ENCODE results near the gene ZFYVE28. TPM values are rescaled to one million over a fixed set of nuclear protein-coding genes. Genes with fewer than 3 reads are reported as not detected.
A peak's percentile ranks its signal among the peaks of the same experiment; 100 is the strongest.

The ZFYVE28 gene
- total and polyA plus RNA-seq, 4 donors: 7.0 to 25.9 (median 12.5) TPM

- Histone ChIP-seq H3K4me1 (ENCODE audit: control insufficient read depth in 1 of 2, insufficient read depth in 2 of 2, low read length in 2 of 2) (no peaks in the 10 kb centered on the region), H3K27me3 (ENCODE audit: control insufficient read depth in 1 of 2, insufficient read depth in 2 of 2, low read length in 1 of 2) (no peaks in the 10 kb centered on the region), H3K9me3 (ENCODE audit: control insufficient read depth, low read length) (no peaks in the 10 kb centered on the region), H3K4me3 (ENCODE audit: low read length in 2 of 2) (no peak overlapping the region), H3K27ac (ENCODE audit: low read depth in 1 of 2, low read length in 2 of 2) (no peak overlapping the region), H3K36me3 (ENCODE audit: control insufficient read depth in 1 of 2, insufficient read depth in 2 of 2, low read length in 1 of 2) (no peaks in the 10 kb centered on the region)
- ATAC-seq (ENCODE audit: low FRiP score) (no peak), DNase-seq (no peak)
- intact Hi-C loops (cut with DNase I): no loop called here
- WGBS, 2 donors: 19% methylated on average over 28 of the region's 28 CpGs
Measured at GRCh38 chr4:2393353-2394270, 24.8 kb downstream of the ZFYVE28 start.

- WGBS, 2 donors: 67 to 70% methylated on average over 16 to 20 of the region's 20 CpGs
- no peak overlapping the region for H3K4me3 ChIP-seq (ENCODE audit: low read length in 2 of 2)
- no peaks in the 10 kb centered on the region for H3K4me1 ChIP-seq (ENCODE audit: control insufficient read depth in 1 of 2, insufficient read depth in 2 of 2, low read length in 2 of 2)
- H3K9me3 ChIP-seq (ENCODE audit: control insufficient read depth, low read length): no peaks in the 10 kb centered on the region
- H3K27me3 ChIP-seq (ENCODE audit: control insufficient read depth in 1 of 2, insufficient read depth in 2 of 2, low read length in 1 of 2): no peaks in the 10 kb centered on the region
- H3K27ac ChIP-seq (ENCODE audit: low read depth in 1 of 2, low read length in 2 of 2): no peak overlapping the region
- DNase-seq (no peak), ATAC-seq (ENCODE audit: low FRiP score) (no peak)
- H3K36me3 ChIP-seq (ENCODE audit: control insufficient read depth in 1 of 2, insufficient read depth in 2 of 2, low read length in 1 of 2): no peaks in the 10 kb centered on the region
- intact Hi-C loops (cut with DNase I): no loop called here
Measured at GRCh38 chr4:2390784-2391421, 27.5 kb downstream of the ZFYVE28 start.

GRCh38 chr4:2390146-2390545, 28.3 kb downstream of the ZFYVE28 start:
- no peak for DNase-seq
- H3K4me1 ChIP-seq (ENCODE audit: control insufficient read depth in 1 of 2, insufficient read depth in 2 of 2, low read length in 2 of 2): no peaks in the 10 kb centered on the region
- no peaks in the 10 kb centered on the region for H3K9me3 ChIP-seq (ENCODE audit: control insufficient read depth, low read length)
- H3K36me3 ChIP-seq (ENCODE audit: control insufficient read depth in 1 of 2, insufficient read depth in 2 of 2, low read length in 1 of 2): no peaks in the 10 kb centered on the region
- intact Hi-C loops (cut with DNase I): no loop called here
- H3K27me3 ChIP-seq (ENCODE audit: control insufficient read depth in 1 of 2, insufficient read depth in 2 of 2, low read length in 1 of 2): no peaks in the 10 kb centered on the region
- no peak for ATAC-seq (ENCODE audit: low FRiP score)
- H3K4me3 ChIP-seq (ENCODE audit: low read length in 2 of 2): no peak overlapping the region
- H3K27ac ChIP-seq (ENCODE audit: low read depth in 1 of 2, low read length in 2 of 2): no peak overlapping the region
- 83 to 85% methylated on average over 9 of the region's 9 CpGs for WGBS, 2 donors

- no peaks in the 10 kb centered on the region for H3K36me3 ChIP-seq (ENCODE audit: control insufficient read depth in 1 of 2, insufficient read depth in 2 of 2, low read length in 1 of 2)
- WGBS, 2 donors: 84 to 85% methylated on average over 9 of the region's 9 CpGs
- no peak for DNase-seq
- intact Hi-C loops (cut with DNase I): no loop called here
- no peaks in the 10 kb centered on the region for H3K27me3 ChIP-seq (ENCODE audit: control insufficient read depth in 1 of 2, insufficient read depth in 2 of 2, low read length in 1 of 2)
- no peaks in the 10 kb centered on the region for H3K9me3 ChIP-seq (ENCODE audit: control insufficient read depth, low read length)
- H3K27ac ChIP-seq (ENCODE audit: low read depth in 1 of 2, low read length in 2 of 2): no peak overlapping the region
- H3K4me1 ChIP-seq (ENCODE audit: control insufficient read depth in 1 of 2, insufficient read depth in 2 of 2, low read length in 2 of 2): no peaks in the 10 kb centered on the region
- no peak overlapping the region for H3K4me3 ChIP-seq (ENCODE audit: low read length in 2 of 2)
- ATAC-seq (ENCODE audit: low FRiP score): no peak
Measured at GRCh38 chr4:2389691-2390090, 28.8 kb downstream of the ZFYVE28 start.

GRCh38 chr4:2388429-2389182, 29.8 kb downstream of the ZFYVE28 start:
- Histone ChIP-seq H3K27me3 (ENCODE audit: control insufficient read depth in 1 of 2, insufficient read depth in 2 of 2, low read length in 1 of 2) (no peaks in the 10 kb centered on the region), H3K4me1 (ENCODE audit: control insufficient read depth in 1 of 2, insufficient read depth in 2 of 2, low read length in 2 of 2) (no peaks in the 10 kb centered on the region), H3K9me3 (ENCODE audit: control insufficient read depth, low read length) (no peaks in the 10 kb centered on the region), H3K4me3 (ENCODE audit: low read length in 2 of 2) (no peak overlapping the region), H3K27ac (ENCODE audit: low read depth in 1 of 2, low read length in 2 of 2) (no peak overlapping the region), H3K36me3 (ENCODE audit: control insufficient read depth in 1 of 2, insufficient read depth in 2 of 2, low read length in 1 of 2) (no peaks in the 10 kb centered on the region)
- intact Hi-C loops (cut with DNase I): no loop called here
- no peak for DNase-seq
- 9 to 17% methylated on average over 9 of the region's 9 CpGs for WGBS, 2 donors
- no peak for ATAC-seq (ENCODE audit: low FRiP score)

- 93 to 95% methylated on average over 12 of the region's 12 CpGs for WGBS, 2 donors
- intact Hi-C loops (cut with DNase I): no loop called here
- Histone ChIP-seq H3K4me1 (ENCODE audit: control insufficient read depth in 1 of 2, insufficient read depth in 2 of 2, low read length in 2 of 2) (no peaks in the 10 kb centered on the region), H3K4me3 (ENCODE audit: low read length in 2 of 2) (no peak overlapping the region), H3K27ac (ENCODE audit: low read depth in 1 of 2, low read length in 2 of 2) (no peak overlapping the region), H3K9me3 (ENCODE audit: control insufficient read depth, low read length) (no peaks in the 10 kb centered on the region), H3K36me3 (ENCODE audit: control insufficient read depth in 1 of 2, insufficient read depth in 2 of 2, low read length in 1 of 2) (no peaks in the 10 kb centered on the region), H3K27me3 (ENCODE audit: control insufficient read depth in 1 of 2, insufficient read depth in 2 of 2, low read length in 1 of 2) (no peaks in the 10 kb centered on the region)
- no peak for ATAC-seq (ENCODE audit: low FRiP score)
- no peak for DNase-seq
Measured at GRCh38 chr4:2387829-2388228, 30.6 kb downstream of the ZFYVE28 start.

- DNase-seq (no peak), ATAC-seq (ENCODE audit: low FRiP score) (no peak)
- H3K27me3 ChIP-seq (ENCODE audit: control insufficient read depth in 1 of 2, insufficient read depth in 2 of 2, low read length in 1 of 2): no peaks in the 10 kb centered on the region
- intact Hi-C loops (cut with DNase I): no loop called here
- no peaks in the 10 kb centered on the region for H3K9me3 ChIP-seq (ENCODE audit: control insufficient read depth, low read length)
- no peaks in the 10 kb centered on the region for H3K36me3 ChIP-seq (ENCODE audit: control insufficient read depth in 1 of 2, insufficient read depth in 2 of 2, low read length in 1 of 2)
- H3K4me3 ChIP-seq (ENCODE audit: low read length in 2 of 2): no peak overlapping the region
- no peaks in the 10 kb centered on the region for H3K4me1 ChIP-seq (ENCODE audit: control insufficient read depth in 1 of 2, insufficient read depth in 2 of 2, low read length in 2 of 2)
- WGBS, 2 donors: 95 to 97% methylated on average over 17 of the region's 17 CpGs
- no peak overlapping the region for H3K27ac ChIP-seq (ENCODE audit: low read depth in 1 of 2, low read length in 2 of 2)
Measured at GRCh38 chr4:2387218-2387617, 31.2 kb downstream of the ZFYVE28 start.

- 93% methylated on average over 19 of the region's 19 CpGs for WGBS, 2 donors
- H3K27me3 ChIP-seq (ENCODE audit: control insufficient read depth in 1 of 2, insufficient read depth in 2 of 2, low read length in 1 of 2): no peaks in the 10 kb centered on the region
- ATAC-seq (ENCODE audit: low FRiP score) (peak; percentile 9), DNase-seq (no peak)
- no peak overlapping the region for H3K27ac ChIP-seq (ENCODE audit: low read depth in 1 of 2, low read length in 2 of 2)
- no peaks in the 10 kb centered on the region for H3K4me1 ChIP-seq (ENCODE audit: control insufficient read depth in 1 of 2, insufficient read depth in 2 of 2, low read length in 2 of 2)
- H3K9me3 ChIP-seq (ENCODE audit: control insufficient read depth, low read length): no peaks in the 10 kb centered on the region
- H3K4me3 ChIP-seq (ENCODE audit: low read length in 2 of 2): no peak overlapping the region
- intact Hi-C loops (cut with DNase I): no loop called here
- H3K36me3 ChIP-seq (ENCODE audit: control insufficient read depth in 1 of 2, insufficient read depth in 2 of 2, low read length in 1 of 2): no peaks in the 10 kb centered on the region
Measured at GRCh38 chr4:2386717-2387116, 31.7 kb downstream of the ZFYVE28 start.
